BE2C (cell line): ENCODE measurements around the gene SWT1.
"Not testable (repeated sequence)": the region's sequence is repeated elsewhere in the genome, so short reads cannot be mapped to it uniquely, and the experiment has no call there.

Experiments
- DNase-seq: peaks from one replicate; pipeline ENCODE4 v3.0.0-alpha.2; 2020
- H3K27me3 ChIP-seq: fragments of 250-450 bp; sonication (Bioruptor Pico); 2 replicates; pipeline ENCODE4 v1.5.1; 2020; ENCODE audit warnings: mild to moderate bottlenecking
- H3K36me3 ChIP-seq: fragments of 250-450 bp; sonication (Bioruptor Pico); 2 replicates; pipeline ENCODE4 v1.5.1; 2020; ENCODE audit warnings: mild to moderate bottlenecking
- H3K4me1 ChIP-seq: fragments of 250-450 bp; sonication (Bioruptor Pico); 2 replicates; pipeline ENCODE4 v1.5.1; 2020
- H3K4me3 ChIP-seq: 2 replicates; pipeline ENCODE4 v1.5.1; 2011; ENCODE audit warnings: low read depth, low read length
- H3K9me3 ChIP-seq: fragments of 250-450 bp; sonication (Bioruptor Pico); 2 replicates; pipeline ENCODE4 v1.5.1; 2020
- TF ChIP-seq, protein P1 (sequence below): IDR thresholded peaks from 2 replicates; pipeline ENCODE4 v1.5.1; 2012; ENCODE audit warnings: mild to moderate bottlenecking, low read depth, low read length

Gene SWT1

DNA sequence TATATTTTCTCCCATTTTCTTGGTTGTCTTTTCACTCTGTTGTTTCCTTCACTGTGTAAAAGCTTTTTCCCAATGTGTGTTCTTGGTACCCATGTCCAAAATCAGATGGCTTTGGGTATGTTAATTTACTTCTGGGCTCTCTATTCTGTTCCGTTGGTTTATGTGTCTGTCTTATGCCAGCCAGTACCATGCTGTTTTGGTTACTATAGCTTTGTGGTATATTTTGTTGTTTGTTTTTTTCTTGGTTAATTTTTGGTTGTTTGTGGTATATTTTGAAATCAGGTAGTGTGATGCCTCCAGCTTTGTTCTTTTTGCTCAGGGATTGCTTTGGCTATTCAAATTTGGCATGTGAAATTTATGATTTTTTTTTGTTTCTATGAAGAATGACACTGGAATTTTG, 67.2 kb downstream of the SWT1 start:
- no peaks in the 10 kb centered on the region for H3K27me3 ChIP-seq
- TF ChIP-seq, protein P1, sequence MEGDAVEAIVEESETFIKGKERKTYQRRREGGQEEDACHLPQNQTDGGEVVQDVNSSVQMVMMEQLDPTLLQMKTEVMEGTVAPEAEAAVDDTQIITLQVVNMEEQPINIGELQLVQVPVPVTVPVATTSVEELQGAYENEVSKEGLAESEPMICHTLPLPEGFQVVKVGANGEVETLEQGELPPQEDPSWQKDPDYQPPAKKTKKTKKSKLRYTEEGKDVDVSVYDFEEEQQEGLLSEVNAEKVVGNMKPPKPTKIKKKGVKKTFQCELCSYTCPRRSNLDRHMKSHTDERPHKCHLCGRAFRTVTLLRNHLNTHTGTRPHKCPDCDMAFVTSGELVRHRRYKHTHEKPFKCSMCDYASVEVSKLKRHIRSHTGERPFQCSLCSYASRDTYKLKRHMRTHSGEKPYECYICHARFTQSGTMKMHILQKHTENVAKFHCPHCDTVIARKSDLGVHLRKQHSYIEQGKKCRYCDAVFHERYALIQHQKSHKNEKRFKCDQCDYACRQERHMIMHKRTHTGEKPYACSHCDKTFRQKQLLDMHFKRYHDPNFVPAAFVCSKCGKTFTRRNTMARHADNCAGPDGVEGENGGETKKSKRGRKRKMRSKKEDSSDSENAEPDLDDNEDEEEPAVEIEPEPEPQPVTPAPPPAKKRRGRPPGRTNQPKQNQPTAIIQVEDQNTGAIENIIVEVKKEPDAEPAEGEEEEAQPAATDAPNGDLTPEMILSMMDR: no peak
- no peak overlapping the region for H3K4me3 ChIP-seq
- no peaks in the 10 kb centered on the region for H3K4me1 ChIP-seq
- DNase-seq: no peak
- no peaks in the 10 kb centered on the region for H3K9me3 ChIP-seq
- H3K36me3 ChIP-seq: no peaks in the 10 kb centered on the region

DNA sequence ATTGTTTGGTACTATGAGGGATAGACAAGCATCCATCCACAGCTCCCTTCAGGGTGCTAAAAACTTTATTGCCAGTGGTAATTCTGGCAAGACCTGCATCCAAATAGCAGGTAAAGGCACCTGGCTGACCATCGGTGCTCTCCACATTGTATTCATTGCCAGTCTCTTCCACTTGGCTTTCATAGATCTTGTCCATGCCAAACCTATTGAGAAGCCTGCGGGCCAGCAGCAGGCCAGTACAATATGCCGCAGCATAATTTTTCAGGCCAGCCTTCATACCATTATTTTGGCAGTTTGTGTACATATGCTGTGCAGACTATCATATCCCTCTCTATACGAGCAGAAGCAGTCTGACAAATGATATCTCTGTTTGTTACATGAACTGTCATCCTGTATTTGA, 70.2 kb downstream of the SWT1 start:
- no peak overlapping the region for H3K4me3 ChIP-seq
- H3K36me3 ChIP-seq: no peaks in the 10 kb centered on the region
- DNase-seq: no peak
- H3K9me3 ChIP-seq: no peaks in the 10 kb centered on the region
- TF ChIP-seq, protein P1: no peak
- H3K4me1 ChIP-seq: no peaks in the 10 kb centered on the region
- H3K27me3 ChIP-seq: no peaks in the 10 kb centered on the region

DNA sequence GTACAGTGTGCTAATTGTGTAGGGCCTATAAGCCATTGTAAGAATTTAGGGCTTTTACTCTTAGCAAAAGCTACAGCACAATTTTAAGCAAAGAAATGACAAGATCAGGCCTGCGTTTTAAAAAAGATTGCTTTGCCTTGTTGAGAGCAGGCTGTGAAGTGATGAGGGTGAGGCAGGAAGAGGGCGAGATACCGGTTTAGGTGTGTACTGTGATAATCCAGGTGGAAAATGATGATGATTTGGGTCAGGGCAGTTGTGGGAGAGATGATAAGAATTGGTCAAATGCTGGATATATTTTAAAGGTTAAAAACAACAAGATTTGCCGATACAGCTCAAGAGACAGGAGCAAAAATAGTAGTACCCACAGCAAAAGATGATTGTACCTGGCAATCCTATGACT, 72.0 kb downstream of the SWT1 start:
- H3K36me3 ChIP-seq: no peaks in the 10 kb centered on the region
- H3K27me3 ChIP-seq: no peaks in the 10 kb centered on the region
- H3K9me3 ChIP-seq: no peaks in the 10 kb centered on the region
- H3K4me1 ChIP-seq: no peaks in the 10 kb centered on the region
- TF ChIP-seq, protein P1: no peak
- no peak overlapping the region for H3K4me3 ChIP-seq
- no peak for DNase-seq

DNA sequence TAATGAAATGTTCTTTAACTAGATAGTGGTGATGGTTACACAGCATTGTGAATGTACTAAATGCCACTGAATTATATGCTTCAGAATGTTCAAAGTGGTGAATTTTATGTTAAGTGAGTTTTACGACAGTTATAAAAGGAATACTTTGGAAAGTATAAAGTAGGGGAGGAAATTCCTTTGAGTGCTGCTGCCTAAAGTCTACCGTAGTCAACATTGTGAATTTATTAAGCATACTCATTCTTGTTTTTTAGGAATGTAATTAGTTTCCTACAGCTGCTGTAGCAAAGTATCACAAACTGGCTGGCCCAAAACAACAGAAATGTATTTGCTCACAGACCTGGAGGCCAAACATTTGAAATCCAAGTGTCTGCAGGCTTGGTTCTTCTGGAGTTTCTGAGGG, 73.0 kb downstream of the SWT1 start:
- Histone ChIP-seq H3K27me3 (no peaks in the 10 kb centered on the region), H3K4me3 (no peak overlapping the region), H3K36me3 (no peaks in the 10 kb centered on the region), H3K4me1 (no peaks in the 10 kb centered on the region), H3K9me3 (no peaks in the 10 kb centered on the region)
- no peak for DNase-seq
- TF ChIP-seq, protein P1: no peak

DNA sequence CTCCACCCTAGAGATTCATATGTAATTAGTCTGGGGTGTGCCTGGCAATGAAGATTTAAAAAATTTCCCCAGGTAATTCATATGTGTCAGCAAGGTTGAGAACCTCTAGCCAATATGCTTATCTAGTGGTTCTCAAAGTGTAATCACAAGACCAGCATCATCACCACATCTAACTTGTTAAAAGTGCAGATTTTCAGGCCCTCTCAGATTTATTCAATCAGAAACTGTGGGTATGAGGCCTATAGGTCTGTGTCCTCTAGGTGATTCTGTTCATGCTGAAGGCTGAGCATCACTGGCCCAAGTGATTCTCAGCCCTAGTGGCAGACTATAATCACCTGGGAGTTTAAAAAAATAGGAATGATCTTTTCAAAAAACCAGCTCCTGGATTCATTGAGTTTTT, 75.9 kb downstream of the SWT1 start:
- no peaks in the 10 kb centered on the region for H3K36me3 ChIP-seq
- H3K4me3 ChIP-seq: no peak overlapping the region
- DNase-seq: no peak
- H3K27me3 ChIP-seq: no peaks in the 10 kb centered on the region
- no peaks in the 10 kb centered on the region for H3K4me1 ChIP-seq
- no peaks in the 10 kb centered on the region for H3K9me3 ChIP-seq
- TF ChIP-seq, protein P1: no peak

DNA sequence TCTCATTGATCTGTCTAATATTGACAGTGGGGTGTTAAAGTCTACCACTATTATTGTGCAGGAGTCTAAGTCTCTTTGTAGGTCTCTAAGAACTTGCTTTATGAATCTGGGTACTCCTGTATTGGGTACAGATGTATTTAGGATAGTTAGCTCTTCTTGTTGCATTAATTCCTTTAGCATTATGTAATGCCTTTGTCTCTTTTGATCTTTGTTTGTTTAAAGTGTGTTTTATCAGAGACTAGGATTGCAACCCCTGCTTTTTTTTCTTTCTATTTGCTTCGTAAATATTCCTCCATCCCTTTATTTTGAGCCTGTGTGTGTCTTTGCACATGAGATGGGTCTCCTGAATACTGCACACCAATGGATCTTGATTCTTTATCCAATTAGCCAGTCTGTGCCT, 77.2 kb downstream of the SWT1 start:
- not testable (repeated sequence) for H3K27me3 ChIP-seq, H3K9me3 ChIP-seq, H3K4me1 ChIP-seq, H3K36me3 ChIP-seq, H3K4me3 ChIP-seq, DNase-seq

DNA sequence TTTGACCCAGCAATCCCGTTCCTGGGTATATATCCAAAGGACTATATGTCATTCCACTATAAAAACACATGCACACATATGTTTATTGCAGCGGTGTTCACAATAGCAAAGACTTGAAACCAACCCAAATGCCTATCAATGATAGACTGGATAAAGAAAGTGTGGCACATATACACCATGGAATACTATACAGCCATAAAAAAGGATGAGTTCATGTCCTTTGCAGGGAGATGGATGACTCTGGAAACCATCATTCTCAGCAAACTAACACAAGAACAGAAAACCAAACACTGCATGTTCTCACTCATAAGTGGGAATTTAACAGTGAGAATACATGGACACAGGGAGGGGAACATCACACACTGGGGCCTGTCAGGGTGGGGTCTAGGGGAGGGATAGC, 80.2 kb downstream of the SWT1 start:
- not testable (repeated sequence) for H3K4me1 ChIP-seq, H3K27me3 ChIP-seq, DNase-seq, H3K4me3 ChIP-seq, H3K9me3 ChIP-seq, H3K36me3 ChIP-seq
